Mucosa of rectum (tissue), 2 donors: Measurements from ENCODE around the gene TBC1D22A.

Experiments used
- H3K27ac ChIP-seq, 2 donors: one replicate each; pipeline ENCODE4 v1.7.0; 2013; ENCODE audit warnings: inconsistent platforms in 2 of 2, low read depth in 2 of 2, low read length in 2 of 2
- H3K27me3 ChIP-seq, 2 donors: one replicate each; pipeline ENCODE4 v1.7.0; 2013; ENCODE audit warnings: low read length in 2 of 2; ENCODE audit not compliant: control insufficient read depth in 2 of 2, insufficient read depth in 2 of 2
- H3K36me3 ChIP-seq, 2 donors: one replicate each; pipeline ENCODE4 v1.7.0; 2013; ENCODE audit warnings: low read length in 2 of 2; ENCODE audit not compliant: control insufficient read depth in 2 of 2, insufficient read depth in 2 of 2
- H3K4me1 ChIP-seq, 2 donors: one replicate each; pipeline ENCODE4 v1.7.0; 2013; ENCODE audit warnings: low read length in 2 of 2, mild to moderate bottlenecking in 1 of 2; ENCODE audit not compliant: control insufficient read depth in 2 of 2, insufficient read depth in 2 of 2
- H3K4me3 ChIP-seq, 2 donors: one replicate each; pipeline ENCODE4 v1.7.0; 2013; ENCODE audit warnings: low read length in 2 of 2
- H3K9ac ChIP-seq, 2 donors: one replicate each; pipeline ENCODE4 v1.7.0; 2013; ENCODE audit warnings: low read length in 2 of 2, low read depth in 1 of 2, mild to moderate bottlenecking in 1 of 2
- H3K9me3 ChIP-seq, 2 donors: one replicate each; pipeline ENCODE4 v1.7.0; 2013; ENCODE audit warnings: low read length in 2 of 2; ENCODE audit not compliant: control insufficient read depth in 2 of 2
- donor health status: healthy.
- donor health status: Normal muscosa, but diverticular disease.

TBC1D22A gene

GRCh38 chr22:46761017-46761416 lies 1.4 kb upstream of the TBC1D22A start:
- Histone ChIP-seq H3K27me3 (no peaks in the 10 kb centered on the region), H3K9me3 (peaks cover 0 to 2% of the 10 kb centered on the region in 2 donors), H3K27ac (no peak overlapping the region), H3K36me3 (no peaks in the 10 kb centered on the region), H3K4me1 (peaks cover 27 to 46% of the 10 kb centered on the region in 2 donors), H3K4me3 (no peak overlapping the region), H3K9ac (no peak overlapping the region)

- Histone ChIP-seq H3K27me3 (no peaks in the 10 kb centered on the region), H3K4me3 (peak overlapping the region; percentile 95 to 97), H3K9me3 (no peaks in the 10 kb centered on the region), H3K9ac (peak overlapping the region; percentile 88 to 98), H3K27ac (peak overlapping the region; percentile 95 to 99), H3K36me3 (no peaks in the 10 kb centered on the region), H3K4me1 (peaks cover 28 to 46% of the 10 kb centered on the region in 2 donors)
These were observed 762 bp upstream of the TBC1D22A start for GRCh38 chr22:46761539-46762237.

- Histone ChIP-seq H3K4me1 (peaks cover 35 to 45% of the 10 kb centered on the region in 2 donors), H3K9me3 (no peaks in the 10 kb centered on the region), H3K27me3 (no peaks in the 10 kb centered on the region), H3K9ac (peak overlapping the region; percentile 88 to 98), H3K4me3 (peak overlapping the region; percentile 95 to 97), H3K27ac (peak overlapping the region; percentile 95 to 99), H3K36me3 (peaks cover 0 to 2% of the 10 kb centered on the region in 2 donors)
These were observed 728 bp downstream of the TBC1D22A start for GRCh38 chr22:46763051-46763705.

GRCh38 chr22:46764140-46764680 lies 1.8 kb downstream of the TBC1D22A start:
- H3K4me3 ChIP-seq: peak overlapping the region; percentile 7 to 46

GRCh38 chr22:46764779-46765485 lies 2.5 kb downstream of the TBC1D22A start:
- Histone ChIP-seq H3K4me1 (peaks cover 31 to 35% of the 10 kb centered on the region in 2 donors), H3K4me3 (peak overlapping the region in 1 of 2 donors; percentile 5), H3K9ac (no peak overlapping the region), H3K36me3 (peaks cover 0 to 2% of the 10 kb centered on the region in 2 donors), H3K27ac (peak overlapping the region in 1 of 2 donors; percentile 38), H3K9me3 (no peaks in the 10 kb centered on the region), H3K27me3 (no peaks in the 10 kb centered on the region)

More at GRCh38 chr22:46764140-46764680, 1.8 kb downstream of the TBC1D22A start:
- Histone ChIP-seq H3K36me3 (peaks cover 0 to 2% of the 10 kb centered on the region in 2 donors), H3K4me1 (peaks cover 32 to 38% of the 10 kb centered on the region in 2 donors), H3K27me3 (no peaks in the 10 kb centered on the region), H3K9ac (no peak overlapping the region), H3K9me3 (no peaks in the 10 kb centered on the region), H3K27ac (peak overlapping the region in 1 of 2 donors; percentile 14)

- Histone ChIP-seq H3K9me3 (no peaks in the 10 kb centered on the region), H3K4me1 (peaks cover 29 to 33% of the 10 kb centered on the region in 2 donors), H3K27me3 (no peaks in the 10 kb centered on the region), H3K27ac (no peak overlapping the region), H3K4me3 (no peak overlapping the region), H3K9ac (no peak overlapping the region), H3K36me3 (peaks cover under 1 to 2% of the 10 kb centered on the region in 2 donors)
These were observed 4.2 kb downstream of the TBC1D22A start for GRCh38 chr22:46766611-46767010.

- no peaks in the 10 kb centered on the region for H3K27me3 ChIP-seq
- H3K9me3 ChIP-seq: no peaks in the 10 kb centered on the region
- H3K36me3 ChIP-seq: peaks cover 2% of the 10 kb centered on the region in 2 donors
- no peak overlapping the region for H3K4me3 ChIP-seq
- peaks cover 26 to 28% of the 10 kb centered on the region in 2 donors for H3K4me1 ChIP-seq
- H3K27ac ChIP-seq: no peak overlapping the region
- no peak overlapping the region for H3K9ac ChIP-seq
These were observed 5.0 kb downstream of the TBC1D22A start for GRCh38 chr22:46767249-46767985.

- Histone ChIP-seq H3K9ac (no peak overlapping the region), H3K9me3 (no peaks in the 10 kb centered on the region), H3K36me3 (peaks cover 2% of the 10 kb centered on the region in 2 donors), H3K4me3 (no peak overlapping the region), H3K27me3 (no peaks in the 10 kb centered on the region), H3K27ac (peak overlapping the region; percentile 12 to 78), H3K4me1 (peaks cover 21 to 32% of the 10 kb centered on the region in 2 donors)
These were observed 6.8 kb downstream of the TBC1D22A start for GRCh38 chr22:46769191-46769675.

GRCh38 chr22:46769706-46770105 lies 7.3 kb downstream of the TBC1D22A start:
- Histone ChIP-seq H3K4me1 (peaks cover 22 to 34% of the 10 kb centered on the region in 2 donors), H3K27me3 (no peaks in the 10 kb centered on the region), H3K9me3 (no peaks in the 10 kb centered on the region), H3K27ac (peak overlapping the region; percentile 12 to 78), H3K4me3 (no peak overlapping the region), H3K36me3 (peaks cover 2% of the 10 kb centered on the region in 2 donors), H3K9ac (no peak overlapping the region)
